K562 (cell line): Measurements from ENCODE around the gene ARID3C. TPM values are rescaled to one million over a fixed set of nuclear protein-coding genes. Genes with fewer than 3 reads are reported as not detected.

Experiments
- ATAC-seq: fragments of 200-7000 bp; cut with Tn5 transposase; 3 replicates; pipeline ENCODE4 v1.9.1; 2020; ENCODE audit warnings: moderate library complexity
- BruUV-seq: library from RNA; stranded (reverse); fragments of 400-500 nt; replicated peaks from 2 replicates; lab custom pipeline; 2021; lab: Mats Ljungman, UMichigan
- CTCF ChIA-PET: fragments of 300-600 bp; formaldehyde crosslinking; extraction: SDS; loops from one replicate; lab custom pipeline; 2021; ENCODE audit warnings: low intra/inter-chr PET ratio; lab: Yijun Ruan, JAX
- POLR2A ChIA-PET: fragments of 300-600, 350-650 bp; sonication (Branson Sonifier 250); formaldehyde crosslinking; extraction: SDS; loops from one replicate; lab custom pipeline; 2021; ENCODE audit warnings: antibody characterized with exemption, inconsistent platforms; lab: Yijun Ruan, JAX
- DNase-seq, 4 experiments: peaks; one replicate each; pipeline versions ENCODE4 v3.0.0 to v3.0.0-alpha.2; 2011 to 2018; ENCODE audit warnings: low spot score in 3 of 4, mixed read lengths in 3 of 4; ENCODE audit errors: extremely low read depth in 1 of 4
- FAIRE-seq: peaks from 2 replicates; lab custom pipeline; 2011; peaks lifted over from hg19 to GRCh38; lab: Jason Lieb, UNC
- H2AFZ ChIP-seq: 2 replicates; pipeline ENCODE4 v1.6.0; 2011; ENCODE audit warnings: low read depth, low read length, control low read depth, inconsistent platforms
- H3K27ac ChIP-seq: fragments of 200-600 bp; 3 replicates; pipeline ENCODE4 v1.8.0; 2011; ENCODE audit warnings: low read depth, mild to moderate bottlenecking, control low read depth, inconsistent platforms, low read length, moderate library complexity, mixed read lengths; ENCODE audit errors: extremely low read depth
- H3K27me3 ChIP-seq, 2 experiments: fragments of 300-600 bp in 1 of 2; 2 replicates in 1 of 2; 3 replicates in 1 of 2; pipeline versions ENCODE4 v1.6.0 to v1.8.0; 2011; ENCODE audit warnings: inconsistent platforms in 2 of 2, low read length in 2 of 2, mild to moderate bottlenecking in 1 of 2, mixed read lengths in 1 of 2, moderate library complexity in 1 of 2; ENCODE audit not compliant: control insufficient read depth in 2 of 2, insufficient read depth in 2 of 2
- H3K36me3 ChIP-seq: fragments of 300-600 bp; 3 replicates; pipeline ENCODE4 v1.8.0; 2011; ENCODE audit warnings: mild to moderate bottlenecking, low read length, inconsistent platforms; ENCODE audit not compliant: control insufficient read depth, insufficient read depth
- H3K4me1 ChIP-seq, 2 experiments: fragments of 200-600 bp in 1 of 2; replicated peaks in 1 of 2; 2 replicates in 1 of 2; 3 replicates in 1 of 2; pipeline versions ENCODE4 v1.5.1 to v1.8.0; 2011; ENCODE audit warnings: inconsistent platforms in 2 of 2, low read length in 2 of 2, mild to moderate bottlenecking in 1 of 2, mixed read lengths in 1 of 2, moderate library complexity in 1 of 2; ENCODE audit not compliant: control insufficient read depth in 2 of 2, insufficient read depth in 2 of 2
- H3K4me2 ChIP-seq: 2 replicates; pipeline ENCODE4 v1.6.1; 2011; ENCODE audit warnings: low read length, control low read depth, inconsistent platforms, mixed read lengths; ENCODE audit not compliant: insufficient read depth
- H3K4me3 ChIP-seq: fragments of 200-600 bp; sonication (generic), shearing (Covaris generic); 2 replicates; pipeline ENCODE4 v1.5.1; 2016; ENCODE audit warnings: control low read depth, inconsistent platforms
- H3K79me2 ChIP-seq: fragments of 200-600 bp; 3 replicates; pipeline ENCODE4 v1.8.0; 2011; ENCODE audit warnings: low read length, inconsistent platforms; ENCODE audit not compliant: control insufficient read depth, insufficient read depth
- H3K9ac ChIP-seq, 2 experiments: 2 replicates each; pipeline versions ENCODE4 v1.6.0 to v1.6.1; 2011; ENCODE audit warnings: low read depth in 2 of 2, low read length in 2 of 2, control low read depth in 1 of 2, inconsistent platforms in 1 of 2, mild to moderate bottlenecking in 1 of 2, mixed read lengths in 1 of 2; ENCODE audit not compliant: insufficient read depth in 1 of 2
- H3K9me1 ChIP-seq: one replicate; pipeline ENCODE4 v1.6.0; 2011; ENCODE audit warnings: inconsistent platforms, mild to moderate bottlenecking, low read length, moderate library complexity; ENCODE audit not compliant: control insufficient read depth, insufficient read depth
- H3K9me3 ChIP-seq: replicated peaks from 2 replicates; pipeline ENCODE4 v1.5.1; 2011; ENCODE audit warnings: low read depth, low read length, inconsistent platforms; ENCODE audit not compliant: control insufficient read depth, insufficient read depth
- H4K20me1 ChIP-seq: replicated peaks from 2 replicates; pipeline ENCODE4 v1.6.1; 2011; ENCODE audit warnings: low read length, inconsistent platforms, mixed read lengths; ENCODE audit not compliant: control insufficient read depth, insufficient read depth
- CCNT2 ChIP-seq: IDR thresholded peaks from 2 replicates; pipeline ENCODE4 v1.6.1; 2011; ENCODE audit warnings: borderline replicate concordance, low read depth, mild to moderate bottlenecking, moderate library complexity, mixed read lengths, low read length; ENCODE audit not compliant: insufficient read length; ENCODE audit errors: extremely low read depth
- CEBPG ChIP-seq, 3 experiments: fragments of 200-800 bp in 1 of 3; sonication (Bioruptor generic) in 1 of 3; sonication (generic) in 1 of 3; formaldehyde crosslinking in 1 of 3; IDR thresholded peaks in 2 of 3; conservative IDR thresholded peaks in 1 of 3; 2 replicates each; pipeline versions ENCODE4 v1.6.1 to v1.8.0; 2016 to 2022; ENCODE audit warnings: missing compliant biosample characterization in 2 of 3, missing genetic modification characterization in 2 of 3, mild to moderate bottlenecking in 1 of 3, missing genetic modification reagents in 1 of 3
- HDAC8 ChIP-seq: fragments of 450-650 bp; IDR thresholded peaks from 2 replicates; pipeline ENCODE4 v1.6.1; 2016; ENCODE audit warnings: mild to moderate bottlenecking, missing genetic modification characterization, moderate library complexity, missing compliant biosample characterization
- KDM5B ChIP-seq: fragments of 200-600 bp; sonication (generic); IDR thresholded peaks from 2 replicates; pipeline ENCODE4 v1.6.1; 2012; ENCODE audit warnings: low read depth, mild to moderate bottlenecking, moderate library complexity, low read length, control low read depth, inconsistent platforms; ENCODE audit not compliant: insufficient replicate concordance
- PTBP1 ChIP-seq: fragments of 200-400 bp; formaldehyde crosslinking; IDR thresholded peaks from 2 replicates; pipeline ENCODE4 v1.6.1; 2017; ENCODE audit warnings: low read depth, low read length
- PURB ChIP-seq: sonication (generic); formaldehyde crosslinking; IDR thresholded peaks from 2 replicates; pipeline ENCODE4 v1.9.0; 2021; ENCODE audit warnings: low read depth, mild to moderate bottlenecking, missing genetic modification reagents
- TRIM24 ChIP-seq, 2 experiments: fragments of 450-650 bp; IDR thresholded peaks; 2 replicates each; pipeline ENCODE4 v1.6.1; 2016
- XRCC4 ChIP-seq: IDR thresholded peaks from one replicate; pipeline ENCODE4 v1.6.1; 2011; ENCODE audit not compliant: insufficient read depth, insufficient read length; ENCODE audit errors: extremely low read depth
- ZNF134 ChIP-seq: fragments of 250-450 bp; sonication (Bioruptor Pico); conservative IDR thresholded peaks from 2 replicates; pipeline ENCODE4 v1.4.0; 2020
- ZNF584 ChIP-seq: fragments of 200-800 bp; sonication (Bioruptor generic); IDR thresholded peaks from 2 replicates; pipeline ENCODE4 v1.6.1; 2016; ENCODE audit warnings: low read depth, mild to moderate bottlenecking, missing genetic modification characterization, missing compliant biosample characterization
- WGBS: fragments of 100-300 bp; shearing (Covaris generic); methylation state at CpG from one replicate; pipeline ENCODE4 v1.1.6; 2016; ENCODE audit warnings: low coverage, mixed read lengths; ENCODE audit not compliant: insufficient coverage; ENCODE audit errors: missing lambda C conversion rate; 5-methylcytosine and 5-hydroxymethylcytosine counted together
- in situ Hi-C: fragments of 300-500 bp; cut with MboI; formaldehyde crosslinking; loops from 4 replicates; pipeline ENCODE4 v1.15.0; 2018; ENCODE audit warnings: inconsistent platforms, mixed read lengths
- intact Hi-C: fragments of 100-400 bp; cut with micrococcal nuclease; formaldehyde crosslinking; loops from 2 replicates; pipeline ENCODE4 v1.14.2; 2022
- polyA plus RNA-seq, 8 experiments: library from polyadenylated mRNA; depleted of rRNA in 4 of 8; stranded (reverse) in 5 of 8; unstranded in 3 of 8; fragments of >200 nt; fragmentation: Nextera tagmentation in 2 of 8; fragmentation: Illumina TruSeq in 1 of 8; extraction: Ambion mirVana in 2 of 8; extraction: Trizol in 1 of 8; gene quantifications; 2 replicates each; pipeline versions ENCODE4 v1.2.1 to v1.2.3, GENCODE V29; 2011 to 2014; ENCODE audit warnings: inconsistent platforms in 1 of 8, missing spikeins in 1 of 8
- total RNA-seq, 7 experiments: library from RNA; depleted of rRNA in 6 of 7; stranded (reverse); fragments of >200 nt in 6 of 7; fragmentation: Illumina TruSeq in 2 of 7; extraction: Trizol in 2 of 7; gene quantifications; 2 replicates each; pipeline versions ENCODE4 v1.2.1 to v1.2.3, GENCODE V29; 2011 to 2021; ENCODE audit warnings: low replicate concordance in 1 of 7
- TF ChIP-seq, protein P1 (sequence below): fragments of 200-400 bp; formaldehyde crosslinking; IDR thresholded peaks from 2 replicates; pipeline ENCODE4 v1.6.1; 2017; ENCODE audit warnings: mild to moderate bottlenecking, low read depth, low read length, moderate library complexity
- TF ChIP-seq, protein P2 (sequence below): IDR thresholded peaks from 2 replicates; pipeline ENCODE4 v1.6.1; 2014; ENCODE audit warnings: antibody characterized with exemption
- TF ChIP-seq, protein P3 (sequence below), 2 experiments: IDR thresholded peaks; 2 replicates each; pipeline ENCODE4 v1.6.1; 2011; ENCODE audit warnings: borderline replicate concordance in 1 of 2, control low read depth in 1 of 2, low read depth in 1 of 2, low read length in 1 of 2, mild to moderate bottlenecking in 1 of 2, mixed read lengths in 1 of 2, moderate library complexity in 1 of 2; ENCODE audit not compliant: insufficient read depth in 1 of 2, insufficient read length in 1 of 2, poor library complexity in 1 of 2, severe bottlenecking in 1 of 2; ENCODE audit errors: extremely low read depth in 1 of 2

ARID3C gene
- total and polyA plus RNA-seq, 9 of the 15 experiments (the other 6 are each of a cell fraction or from before 2014, with no cell fraction given), result not detected

DNA sequence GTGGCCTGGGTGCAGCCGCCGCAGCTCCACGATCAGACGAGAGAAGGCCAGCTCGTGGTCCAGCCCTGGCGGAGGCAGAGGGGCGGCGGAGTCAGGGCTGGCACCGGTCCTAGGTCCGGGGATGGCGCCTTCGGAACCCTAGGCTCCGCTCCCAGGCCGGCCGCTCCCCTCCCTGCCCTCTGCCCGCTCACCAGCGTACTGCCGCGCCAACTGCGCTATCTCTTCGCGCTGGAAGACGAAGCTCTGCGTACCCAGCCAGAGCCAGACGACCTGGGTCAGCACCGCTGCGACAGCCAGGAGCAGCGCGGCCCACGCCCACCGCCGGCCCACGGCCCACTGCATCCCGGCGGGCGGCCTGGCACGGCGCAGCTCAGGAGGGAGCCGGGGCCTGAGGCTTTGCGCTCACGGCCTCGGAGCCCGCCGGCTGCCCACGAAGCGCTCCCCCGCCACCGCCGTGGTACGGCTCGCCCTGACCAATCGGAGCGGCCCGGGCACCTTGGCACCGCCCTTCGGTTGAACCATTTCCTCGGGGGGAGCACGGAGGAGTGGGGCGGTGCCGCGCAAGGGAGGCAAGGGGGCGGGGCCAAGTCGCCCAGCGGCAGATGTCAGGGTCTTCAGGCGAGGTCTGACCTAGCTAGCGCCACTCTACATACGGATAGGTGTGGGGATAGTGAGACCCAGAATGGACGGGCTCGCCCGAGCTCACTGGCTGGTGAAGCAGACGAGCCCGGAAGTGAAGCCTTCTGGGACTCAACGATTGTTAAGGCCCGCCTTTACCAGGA is 8.7 kb upstream of the ARID3C start, which contains the start of gene SIGMAR1:
Gene SIGMAR1, minus strand, starts transcription at position 432 of the 782 bp plus-strand sequence. Its CDS starts 90 bp downstream, at position 342.
- in situ Hi-C loops (no loop called here), intact Hi-C loops (no loop called here)
- Histone ChIP-seq H3K9me1 (no peaks in the 10 kb centered on the region), H4K20me1 (0 out of 2 replicates have a peak, but pooled peaks cover 4% of the 10 kb centered on the region), H3K9ac (peak within 1 kb of the TSS; percentile 73 to 96), H2AFZ (peak within 1 kb of the TSS; percentile 92), H3K27me3 (no peaks in the 10 kb centered on the region), H3K79me2 (peaks cover 18% of the 10 kb centered on the region), H3K4me3 (peak within 1 kb of the TSS; percentile 54), H3K4me2 (peak within 1 kb of the TSS; percentile 82), H3K36me3 (peaks cover 14% of the 10 kb centered on the region; the same call in 1 of the 3 replicates), H3K9me3 (no peaks in the 10 kb centered on the region), H3K4me1 (peaks cover 5 to 23% of the 10 kb centered on the region in 2 experiments; a peak in 4 of 5 replicates), H3K27ac (peak within 1 kb of the TSS; percentile 65)
- FAIRE-seq (peak; percentile 44), DNase-seq (peak; percentile 78 to 88 (median 82)), ATAC-seq (peak; percentile 92)
- ChIA-PET POLR2A (interaction anchor here (0.8 to 1.7 kb wide), 3 partner anchors 9 to 14 kb away, joined by 4 to 7 read pairs (median 6); partner anchors contain the start of gene GALT), CTCF (no interaction called here)
- no TSS peak for BruUV-seq
- WGBS, result 13% methylated on average over 51 of the region's 74 CpGs
- TF ChIP-seq TRIM24 (IDR thresholded peaks at IDR 0.05) (no peak), KDM5B (no peak), HDAC8 (tag) (no peak), ZNF584 (CRISPR knock-in tag) (no peak), XRCC4 (no peak), PURB (CRISPR knock-in tag) (no peak), PTBP1 (no peak), CEBPG (CRISPR knock-in tag; IDR thresholded peaks at IDR 0.05) (no peak), CEBPG (tag; conservative IDR thresholded peaks at IDR 0.05 in 1 of 2, IDR thresholded peaks at IDR 0.05 in 1 of 2) (no peak), ZNF134 (no peak), CCNT2 (no peak)
- TF ChIP-seq, protein P1, sequence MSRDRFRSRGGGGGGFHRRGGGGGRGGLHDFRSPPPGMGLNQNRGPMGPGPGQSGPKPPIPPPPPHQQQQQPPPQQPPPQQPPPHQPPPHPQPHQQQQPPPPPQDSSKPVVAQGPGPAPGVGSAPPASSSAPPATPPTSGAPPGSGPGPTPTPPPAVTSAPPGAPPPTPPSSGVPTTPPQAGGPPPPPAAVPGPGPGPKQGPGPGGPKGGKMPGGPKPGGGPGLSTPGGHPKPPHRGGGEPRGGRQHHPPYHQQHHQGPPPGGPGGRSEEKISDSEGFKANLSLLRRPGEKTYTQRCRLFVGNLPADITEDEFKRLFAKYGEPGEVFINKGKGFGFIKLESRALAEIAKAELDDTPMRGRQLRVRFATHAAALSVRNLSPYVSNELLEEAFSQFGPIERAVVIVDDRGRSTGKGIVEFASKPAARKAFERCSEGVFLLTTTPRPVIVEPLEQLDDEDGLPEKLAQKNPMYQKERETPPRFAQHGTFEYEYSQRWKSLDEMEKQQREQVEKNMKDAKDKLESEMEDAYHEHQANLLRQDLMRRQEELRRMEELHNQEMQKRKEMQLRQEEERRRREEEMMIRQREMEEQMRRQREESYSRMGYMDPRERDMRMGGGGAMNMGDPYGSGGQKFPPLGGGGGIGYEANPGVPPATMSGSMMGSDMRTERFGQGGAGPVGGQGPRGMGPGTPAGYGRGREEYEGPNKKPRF, result no peak
- TF ChIP-seq, protein P2, sequence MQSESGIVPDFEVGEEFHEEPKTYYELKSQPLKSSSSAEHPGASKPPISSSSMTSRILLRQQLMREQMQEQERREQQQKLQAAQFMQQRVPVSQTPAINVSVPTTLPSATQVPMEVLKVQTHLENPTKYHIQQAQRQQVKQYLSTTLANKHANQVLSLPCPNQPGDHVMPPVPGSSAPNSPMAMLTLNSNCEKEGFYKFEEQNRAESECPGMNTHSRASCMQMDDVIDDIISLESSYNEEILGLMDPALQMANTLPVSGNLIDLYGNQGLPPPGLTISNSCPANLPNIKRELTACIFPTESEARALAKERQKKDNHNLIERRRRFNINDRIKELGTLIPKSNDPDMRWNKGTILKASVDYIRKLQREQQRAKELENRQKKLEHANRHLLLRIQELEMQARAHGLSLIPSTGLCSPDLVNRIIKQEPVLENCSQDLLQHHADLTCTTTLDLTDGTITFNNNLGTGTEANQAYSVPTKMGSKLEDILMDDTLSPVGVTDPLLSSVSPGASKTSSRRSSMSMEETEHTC, result no peak
- TF ChIP-seq, protein P3, sequence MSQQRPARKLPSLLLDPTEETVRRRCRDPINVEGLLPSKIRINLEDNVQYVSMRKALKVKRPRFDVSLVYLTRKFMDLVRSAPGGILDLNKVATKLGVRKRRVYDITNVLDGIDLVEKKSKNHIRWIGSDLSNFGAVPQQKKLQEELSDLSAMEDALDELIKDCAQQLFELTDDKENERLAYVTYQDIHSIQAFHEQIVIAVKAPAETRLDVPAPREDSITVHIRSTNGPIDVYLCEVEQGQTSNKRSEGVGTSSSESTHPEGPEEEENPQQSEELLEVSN (IDR thresholded peaks at IDR 0.05; ENCODE audit: borderline replicate concordance in 1 of 2, extremely low read depth in 1 of 2, insufficient read depth in 1 of 2, insufficient read length in 1 of 2, low read depth in 1 of 2, low read length in 1 of 2, poor library complexity in 1 of 2, severe bottlenecking in 1 of 2), result peak; percentile 22 to 68
